Activated T-cell treated with anti-CD3 and anti-CD28 coated beads, Interleukin-2, amount 50 U/mL, for 48 hours (primary cell): ENCODE measurements around the gene ARF3.

Experiments used
- DNase-seq, 2 experiments: peaks; one replicate each; pipeline ENCODE4 v3.0.0-alpha.2; 2020

The ARF3 gene

DNA sequence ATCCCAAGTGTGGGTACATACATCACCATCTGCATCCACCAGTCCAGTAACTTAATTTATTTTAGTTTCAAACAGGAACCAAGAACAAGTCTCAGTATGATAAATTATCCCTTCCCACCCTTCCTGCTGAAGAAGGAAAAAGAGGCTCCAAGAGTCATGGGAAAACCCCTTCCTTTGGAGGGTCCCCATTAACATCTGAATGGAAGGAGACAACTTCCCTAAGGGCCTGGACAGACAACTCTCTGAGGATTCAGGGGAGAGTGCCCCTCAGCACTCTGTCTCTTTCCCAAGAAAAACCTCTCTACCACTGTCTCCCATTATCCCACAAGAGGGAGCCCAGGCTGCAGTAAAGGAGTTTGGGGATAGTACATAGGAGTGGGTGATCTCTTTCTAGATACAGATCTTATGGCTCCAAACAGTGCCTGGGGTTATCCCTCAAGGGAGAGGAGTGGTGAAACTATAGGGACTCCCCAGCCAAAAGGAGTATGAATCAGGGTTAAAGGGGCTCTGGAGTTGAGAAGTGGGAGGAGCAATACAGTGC lies 8.1 kb upstream of the ARF3 start:
- DNase-seq = no peak

DNA sequence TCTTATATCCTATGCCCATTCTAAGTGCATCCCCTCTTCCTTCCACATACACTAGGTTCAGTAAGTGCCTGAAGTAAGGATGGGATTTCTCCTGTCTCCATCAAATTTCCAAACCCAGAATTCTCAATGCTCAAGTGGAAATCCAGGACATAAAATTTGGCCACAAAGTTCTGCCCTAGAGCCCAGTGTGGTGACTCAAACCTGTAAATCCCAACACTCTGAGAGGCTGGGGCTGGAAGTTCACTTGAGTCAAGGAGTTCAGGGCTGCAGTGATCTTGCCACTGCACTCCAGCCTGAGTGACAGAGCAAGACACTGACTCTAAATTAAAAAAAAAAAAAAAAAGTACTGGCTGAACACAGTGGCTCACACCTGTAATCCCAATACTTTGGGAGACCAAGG lies 4.5 kb upstream of the ARF3 start:
- DNase-seq = no peak

DNA sequence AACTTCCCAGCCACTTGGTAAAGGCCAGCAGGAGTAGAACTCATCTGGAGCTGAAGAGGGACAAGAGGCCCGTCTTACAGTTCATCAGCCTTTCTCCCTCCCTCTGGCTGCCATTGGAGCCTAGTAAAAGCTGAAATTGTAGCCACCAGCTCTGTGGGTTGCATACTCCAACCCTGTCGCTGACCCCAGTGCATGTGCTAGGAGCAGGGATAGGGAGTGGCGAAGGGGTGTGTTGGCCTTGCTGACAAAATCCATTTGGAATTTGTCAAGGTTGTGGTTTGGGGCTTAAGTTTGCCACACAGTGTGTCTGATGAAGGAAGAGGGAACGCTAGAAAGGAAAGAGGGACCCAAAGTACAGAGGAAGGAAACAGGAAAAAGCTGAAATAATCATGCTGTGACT lies 4.0 kb upstream of the ARF3 start:
- no peak for DNase-seq

DNA sequence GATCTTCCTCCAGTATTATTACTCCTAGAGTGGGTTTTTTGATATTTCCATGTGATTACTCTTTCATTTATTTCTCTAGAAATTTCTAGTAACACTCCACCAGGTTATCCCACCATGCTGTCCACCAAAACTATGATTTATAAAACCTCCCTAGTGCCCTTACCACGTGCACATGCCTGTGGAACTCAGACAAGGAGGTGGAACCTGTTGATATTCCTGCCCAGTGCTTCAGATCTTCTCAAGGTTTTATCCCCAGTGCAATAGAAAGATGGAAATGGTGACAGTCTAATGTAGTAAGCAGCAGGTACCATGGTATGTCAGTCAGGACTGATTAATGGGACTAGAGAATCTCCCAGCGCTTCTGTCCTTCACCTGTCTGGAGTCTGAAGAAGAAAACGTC lies 3.5 kb upstream of the ARF3 start:
- no peak for DNase-seq

DNA sequence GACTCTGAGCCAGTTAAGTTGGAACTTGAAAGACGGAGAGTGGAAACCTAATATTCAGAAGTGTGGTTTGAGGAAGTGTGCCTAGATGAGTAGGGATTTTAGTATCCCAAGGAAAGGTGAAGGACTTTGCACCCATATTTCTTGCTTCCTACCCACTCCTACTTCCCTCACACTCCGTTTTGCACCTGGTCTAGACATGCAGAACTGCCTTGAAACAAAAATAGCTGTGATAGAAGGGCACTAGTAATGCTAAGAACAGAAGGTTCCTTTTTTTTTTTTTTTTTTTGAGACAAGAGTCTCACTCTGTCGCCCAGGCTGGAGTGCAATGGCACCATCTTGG lies 732 bp upstream of the ARF3 start:
- no peak for DNase-seq

DNA sequence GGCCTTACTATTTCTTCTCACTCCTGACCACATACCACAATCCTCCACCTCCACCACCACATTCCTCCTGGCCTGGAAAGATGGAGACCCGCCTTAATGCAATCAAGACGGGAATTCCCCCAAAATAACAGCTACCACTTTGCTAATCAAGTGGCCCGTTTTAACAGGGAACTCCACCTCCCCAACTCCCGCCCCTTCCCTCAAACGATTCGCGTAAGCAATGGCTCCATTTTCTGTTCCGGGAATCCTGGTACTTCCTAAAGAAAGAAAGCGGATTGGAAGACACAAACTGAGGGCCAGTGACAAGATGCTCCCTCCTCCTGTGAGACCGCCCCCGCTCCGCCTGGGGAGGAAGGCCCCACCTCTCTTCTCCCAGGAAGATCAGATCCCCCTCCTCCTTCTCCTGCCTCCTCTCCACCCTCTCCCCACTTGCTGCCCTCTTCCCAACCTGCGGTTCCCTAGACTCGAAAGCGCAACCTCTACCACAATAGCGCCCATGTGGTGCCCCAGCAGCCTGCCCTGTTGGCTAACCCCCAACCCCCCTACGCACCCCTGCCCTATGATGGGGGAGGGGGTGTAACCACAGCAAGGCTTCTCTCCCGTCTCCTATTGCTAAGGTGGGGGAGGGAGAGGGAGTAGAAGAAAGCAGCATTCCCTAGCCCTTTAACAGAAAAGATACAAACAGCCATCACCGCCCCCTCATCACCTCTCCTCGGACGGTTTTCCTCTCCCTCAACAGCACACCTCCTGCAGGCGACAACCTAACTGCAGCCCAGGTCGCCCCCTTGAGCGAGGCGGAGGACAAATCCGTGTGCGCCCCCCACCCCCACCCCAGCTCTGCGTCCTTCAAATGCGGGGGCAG lies 777 bp downstream of the ARF3 start:
- DNase-seq = peak in 1 of 2 experiments; percentile 48

DNA sequence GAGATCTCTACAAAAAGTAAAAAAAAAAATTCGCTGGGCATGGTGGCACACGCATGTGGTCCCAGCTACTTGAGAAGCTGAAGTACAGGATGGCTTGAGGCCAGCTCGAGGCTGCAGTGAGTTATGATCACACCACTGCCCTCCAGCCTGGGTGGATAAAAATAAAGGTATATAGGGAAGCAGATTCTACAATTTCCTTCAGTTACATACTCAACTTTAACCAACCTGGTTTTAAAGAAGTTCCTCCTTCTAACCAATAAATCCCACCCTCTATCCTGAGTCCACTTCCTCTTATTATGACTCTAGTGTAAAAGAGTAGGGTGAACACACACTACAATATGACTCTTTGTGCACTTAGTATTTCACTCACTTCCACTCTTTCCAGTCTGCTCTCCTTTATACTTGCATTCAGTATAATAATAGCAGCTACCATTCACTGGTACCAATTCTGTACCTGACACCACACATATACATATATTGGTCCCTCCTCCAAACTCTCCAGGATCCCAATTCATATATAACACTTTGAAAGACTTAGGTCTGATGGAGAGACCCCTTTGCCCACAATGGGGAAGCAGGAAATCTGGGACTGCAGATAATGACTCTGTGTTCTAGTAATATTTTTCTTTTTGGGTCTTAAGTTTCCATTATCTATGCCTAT lies 2.3 kb downstream of the ARF3 start:
- no peak for DNase-seq

DNA sequence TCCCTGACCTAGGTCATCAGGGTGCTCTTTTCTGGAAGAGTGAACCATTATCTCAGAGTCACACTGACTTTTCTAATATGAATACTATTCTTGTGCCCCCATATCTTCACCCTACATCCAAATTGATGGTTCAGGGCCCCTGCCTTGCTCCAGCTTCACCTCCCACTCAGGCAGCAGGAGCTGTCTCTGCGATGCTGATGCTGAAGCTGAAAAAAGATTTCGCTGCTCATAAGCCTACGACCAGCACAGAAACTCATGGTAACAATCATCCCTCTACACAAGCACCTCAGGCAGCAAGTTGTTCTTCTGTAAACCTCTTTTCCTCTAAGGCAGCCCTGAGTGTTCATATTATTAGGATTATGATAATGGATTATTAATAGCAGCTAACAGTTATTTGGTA lies 3.2 kb downstream of the ARF3 start:
- DNase-seq = no peak

DNA sequence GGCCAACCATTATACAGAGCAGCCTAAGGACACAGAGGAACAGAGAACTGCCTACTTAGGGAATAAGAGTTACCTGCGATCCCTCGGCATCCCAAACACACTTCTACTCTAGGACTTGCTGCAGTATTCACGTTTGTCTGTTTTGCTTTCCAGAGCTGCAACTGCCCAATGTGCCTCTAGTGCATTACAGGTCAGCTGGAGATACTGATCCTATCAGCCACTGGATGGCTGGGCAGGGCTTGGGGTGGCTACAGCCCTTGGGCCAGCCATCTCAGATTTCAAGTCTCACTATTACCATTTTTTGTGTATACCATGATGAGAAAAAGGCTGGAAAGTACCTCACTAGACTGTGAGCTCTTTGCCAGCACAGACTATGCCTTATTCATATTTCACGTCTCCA lies 4.6 kb downstream of the ARF3 start:
- DNase-seq = no peak

DNA sequence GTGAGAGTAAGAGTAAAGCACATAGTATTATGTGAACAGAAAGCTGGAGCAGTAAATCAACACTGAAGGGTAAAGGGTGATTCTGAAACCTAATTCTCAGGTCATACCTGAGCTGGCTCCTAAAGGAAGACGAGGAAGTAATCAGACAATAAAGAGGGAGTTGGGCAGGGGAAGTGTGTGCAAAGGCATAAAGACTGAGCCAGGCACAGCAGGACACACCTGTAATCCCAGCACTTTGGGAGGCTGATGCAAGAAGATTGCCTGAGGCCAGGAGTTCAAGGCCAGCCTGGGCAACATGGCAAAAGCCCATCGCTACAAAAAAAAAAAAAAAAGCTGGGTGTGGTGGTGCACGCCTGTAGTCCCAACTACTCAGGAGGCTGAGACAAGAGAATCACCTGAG lies 9.6 kb downstream of the ARF3 start:
- no peak for DNase-seq

DNA sequence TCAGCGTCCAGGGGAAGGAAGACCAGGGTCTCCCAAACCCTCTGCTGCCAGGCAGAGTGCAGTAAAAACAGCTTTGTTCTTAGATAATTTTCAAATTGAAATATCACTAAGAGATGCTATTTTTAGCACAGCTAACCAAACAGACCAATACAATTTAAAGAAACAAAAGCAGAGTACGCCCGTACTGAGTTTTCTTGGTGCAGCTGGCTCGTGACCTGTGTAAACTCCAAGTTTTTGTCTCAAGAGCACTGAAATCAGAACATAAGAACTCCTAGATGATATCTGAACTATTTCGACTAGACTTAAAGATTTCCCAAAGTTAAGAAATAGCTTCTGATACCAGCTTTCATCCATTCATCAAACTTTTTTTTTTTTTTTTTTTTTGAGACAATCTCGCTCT lies 10.3 kb downstream of the ARF3 start:
- DNase-seq = no peak

DNA sequence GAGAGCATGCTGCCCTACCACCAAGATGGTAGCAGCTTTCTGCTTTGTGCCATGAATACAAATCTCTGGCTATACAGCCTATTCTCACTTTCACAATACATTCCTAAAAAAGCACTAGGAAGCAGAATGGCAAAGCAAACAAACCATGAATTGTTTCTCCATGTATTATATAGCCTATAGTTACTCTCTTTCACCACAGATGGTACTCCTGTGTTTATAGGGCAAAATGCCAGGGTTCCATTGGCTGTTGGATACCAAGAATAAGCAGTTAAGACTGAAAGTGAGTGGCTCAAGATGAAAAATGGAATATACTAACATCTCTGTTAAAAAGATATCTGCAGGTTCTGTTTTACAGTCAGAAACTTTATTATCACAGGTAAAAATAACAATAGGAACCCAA lies 11.1 kb downstream of the ARF3 start:
- DNase-seq = no peak

DNA sequence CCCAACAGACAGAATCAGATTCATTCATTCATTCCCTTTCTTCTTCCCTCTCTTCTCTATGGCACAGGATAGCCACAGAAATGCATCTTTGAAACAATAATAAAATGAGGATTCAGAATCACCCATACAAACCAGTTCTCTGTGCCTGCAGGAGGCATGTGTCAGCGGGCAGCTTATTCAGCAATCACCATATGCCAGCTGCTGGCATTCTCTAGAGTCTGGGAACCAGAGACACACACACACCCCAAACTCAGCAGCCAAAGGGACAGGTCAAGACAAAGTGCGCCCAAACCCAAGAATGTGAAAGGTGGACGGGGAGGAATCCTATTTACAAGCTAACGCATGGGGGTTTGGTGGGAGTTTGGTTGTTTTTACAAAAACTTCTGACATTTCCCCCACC lies 14.1 kb downstream of the ARF3 start:
- DNase-seq = no peak

DNA sequence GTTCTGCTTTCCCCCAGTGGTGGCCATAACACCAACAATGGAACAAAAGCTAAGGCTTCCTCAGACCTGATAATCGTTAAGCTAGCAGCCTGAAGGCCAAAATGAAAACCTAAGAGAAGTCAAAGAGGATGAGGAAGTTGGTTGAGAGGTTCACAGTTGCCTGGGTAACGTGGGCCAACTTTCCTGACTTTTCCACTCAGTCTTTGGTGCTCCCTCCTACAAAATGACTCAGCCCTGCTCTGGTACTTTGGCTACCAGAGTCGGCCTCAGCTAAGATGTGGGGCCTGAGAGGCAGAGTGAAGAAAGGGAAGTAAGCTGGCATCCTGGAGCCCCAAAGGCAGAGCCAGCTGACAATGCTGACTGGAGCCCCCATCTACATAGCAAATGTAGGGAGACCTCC lies 17.1 kb downstream of the ARF3 start:
- DNase-seq = no peak

DNA sequence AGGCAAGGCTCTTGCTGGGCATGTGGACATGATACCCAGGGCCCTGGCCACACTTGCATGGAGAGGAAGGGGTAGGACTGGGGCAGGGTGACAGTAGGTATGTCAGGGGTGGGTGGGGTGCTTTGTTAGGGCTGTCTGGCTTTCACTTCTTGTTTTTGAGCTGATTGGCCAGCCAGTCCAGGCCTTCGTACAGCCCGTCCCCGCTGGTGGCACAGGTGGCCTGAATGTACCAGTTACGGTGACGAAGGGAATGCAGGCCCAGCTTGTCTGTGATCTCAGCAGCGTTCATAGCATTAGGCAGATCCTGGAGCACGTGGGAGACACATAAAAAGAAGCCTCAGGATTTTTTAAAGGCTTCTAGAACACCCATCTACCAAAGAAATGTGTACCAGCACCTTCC lies 18.5 kb downstream of the ARF3 start:
- no peak for DNase-seq

DNA sequence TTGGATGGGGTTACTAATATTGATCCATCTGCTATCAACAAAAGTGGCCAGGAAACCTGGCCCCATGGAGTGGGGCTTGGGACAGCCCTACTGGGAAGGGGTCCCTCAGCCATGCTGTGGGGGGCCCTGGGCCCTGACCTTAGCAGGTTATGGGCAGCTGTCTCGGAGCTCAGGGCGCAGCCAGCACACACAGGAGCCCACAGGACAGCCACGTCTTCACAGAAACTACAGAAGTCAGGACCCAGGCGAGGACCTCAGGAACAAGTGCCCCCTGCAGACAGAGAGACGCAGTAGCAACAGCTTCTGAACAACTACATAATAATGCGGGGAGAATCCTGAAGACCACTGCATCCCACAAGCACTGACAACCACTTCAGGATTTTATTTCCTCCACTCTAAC lies 20.1 kb downstream of the ARF3 start:
- DNase-seq = no peak

DNA sequence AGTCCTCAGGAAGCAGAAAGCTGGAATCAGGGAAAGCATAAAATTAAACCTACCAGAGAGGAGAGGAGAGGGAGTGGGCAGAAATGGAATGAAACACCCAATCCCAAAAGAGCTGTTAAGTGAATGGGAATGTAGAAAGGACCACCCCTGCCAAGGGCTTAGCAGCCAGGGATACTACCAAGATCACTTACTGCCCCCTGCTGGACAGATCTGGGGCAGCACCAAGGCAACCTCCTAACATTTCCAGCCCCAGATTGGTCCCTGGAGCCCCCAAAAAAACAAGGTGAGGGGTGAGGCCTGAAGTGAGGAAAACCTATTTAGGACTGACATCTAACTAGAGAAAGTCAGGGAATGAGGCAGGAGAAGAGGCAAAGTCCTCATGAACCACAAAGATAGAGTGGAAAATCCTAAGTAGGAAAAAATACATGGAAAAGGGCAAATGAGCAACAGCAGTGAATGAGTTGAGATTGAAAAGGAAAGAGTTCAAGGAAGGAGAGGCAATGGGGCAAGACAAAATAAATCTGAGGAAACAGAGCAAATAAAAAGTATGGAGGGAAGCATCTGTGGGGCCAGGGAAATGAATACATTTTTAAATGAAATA lies 20.8 kb downstream of the ARF3 start:
- peak; percentile 88 to 90 for DNase-seq

DNA sequence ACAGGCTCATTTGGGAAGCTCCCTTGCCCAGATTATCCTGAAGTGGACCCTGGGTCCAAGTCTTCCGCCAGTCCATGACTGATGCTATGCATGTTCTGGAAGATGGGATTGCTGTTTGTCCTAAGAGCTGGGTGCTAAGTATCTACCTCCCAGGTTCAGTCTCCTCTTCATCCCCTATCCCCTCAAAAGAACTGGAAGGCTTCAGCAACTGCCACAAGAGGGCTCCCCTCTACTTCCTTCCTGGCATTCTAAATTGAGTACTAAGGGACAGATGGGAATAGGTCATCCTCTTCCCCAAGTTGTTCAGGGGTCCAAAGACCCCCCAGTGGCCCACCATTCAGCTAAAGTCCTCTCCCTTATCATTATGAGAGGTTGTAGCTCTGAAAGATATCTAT lies 23.0 kb downstream of the ARF3 start:
- DNase-seq = no peak

DNA sequence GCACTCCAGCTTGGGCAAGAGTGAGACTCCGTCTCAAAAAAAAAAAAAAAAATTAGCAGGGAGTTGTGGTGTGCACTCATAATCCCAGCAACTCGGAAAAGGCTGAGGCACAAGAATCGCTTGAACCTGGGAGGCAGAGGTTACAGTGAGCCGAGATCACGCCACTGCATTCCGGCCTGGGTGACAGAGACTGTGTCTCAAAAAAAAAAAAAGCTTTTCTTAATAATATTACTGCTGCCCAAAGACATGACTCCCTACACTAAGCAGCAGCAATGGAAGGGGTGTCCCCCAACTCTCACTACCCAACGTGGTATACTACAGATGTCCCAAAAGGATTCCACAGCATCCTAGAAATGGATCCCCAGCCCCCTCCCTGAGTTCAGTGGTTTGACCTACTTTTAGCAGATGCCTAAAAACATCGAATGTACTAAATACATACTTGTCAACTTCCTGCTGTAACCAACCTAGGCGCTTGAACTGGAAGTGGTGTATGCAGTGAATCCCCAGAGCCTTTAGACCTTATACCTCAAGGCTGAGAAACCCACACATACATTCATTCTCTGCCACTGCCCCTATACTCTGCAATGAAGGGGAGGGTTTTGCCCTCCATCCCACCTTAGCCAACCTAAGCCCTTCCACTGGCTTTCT lies 23.5 kb downstream of the ARF3 start:
- no peak for DNase-seq

DNA sequence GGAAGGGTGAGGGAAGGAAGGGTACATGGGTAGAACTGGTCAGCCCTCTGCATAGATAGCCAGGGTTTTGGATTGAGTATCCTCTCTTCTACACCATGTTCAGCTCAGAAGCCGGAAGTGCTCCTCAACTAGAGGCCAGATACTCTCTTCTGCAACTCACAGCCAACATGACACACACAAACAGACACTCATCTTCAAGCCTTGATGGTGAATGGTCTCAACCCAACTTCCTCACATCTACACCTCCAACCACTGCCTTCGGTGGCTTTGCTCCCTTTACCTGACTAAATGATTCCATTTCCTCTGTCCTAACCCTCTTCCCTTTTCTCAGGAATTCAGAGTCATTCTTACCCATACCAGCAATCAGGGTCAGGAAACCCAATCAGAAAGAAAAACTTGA lies 24.4 kb downstream of the ARF3 start:
- DNase-seq = no peak

DNA sequence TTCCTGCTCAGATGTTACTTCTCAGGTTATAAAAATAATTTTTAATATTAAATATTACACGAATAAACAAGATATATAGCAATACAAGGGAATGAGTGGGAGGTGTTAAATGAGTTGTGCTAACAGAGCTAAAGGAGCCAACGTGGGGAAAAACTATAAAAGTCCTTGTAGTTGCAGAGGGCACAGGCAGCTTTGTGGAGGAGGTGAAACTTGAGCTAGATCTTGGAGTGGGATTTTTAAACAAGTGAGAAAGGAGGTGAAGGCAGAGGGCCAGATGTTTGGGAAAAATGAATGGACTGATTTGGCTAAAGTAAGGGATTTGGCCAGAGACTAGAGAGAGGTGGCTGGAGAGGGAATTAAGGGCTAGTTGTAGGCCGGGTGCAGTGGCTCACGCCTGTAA lies 26.8 kb downstream of the ARF3 start:
- DNase-seq = no peak

DNA sequence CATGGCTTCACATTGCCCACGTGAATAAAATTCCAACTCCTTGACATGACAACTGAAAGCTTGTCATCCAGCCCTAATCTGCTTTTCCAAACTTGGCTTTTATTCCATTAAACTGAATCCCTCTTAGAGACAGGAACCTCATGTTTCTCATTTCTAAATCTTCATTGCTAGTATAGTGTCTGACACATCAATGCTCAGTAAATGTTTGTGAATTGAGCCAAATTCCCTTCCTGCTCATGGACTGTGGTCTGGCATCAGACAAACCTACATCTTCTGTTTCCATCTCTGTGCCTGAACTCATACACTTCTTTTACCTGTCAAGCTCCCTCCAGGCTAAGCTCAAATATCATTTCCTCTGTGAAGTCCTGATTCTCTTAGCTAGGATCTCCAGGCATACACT lies 27.7 kb downstream of the ARF3 start:
- DNase-seq = no peak

DNA sequence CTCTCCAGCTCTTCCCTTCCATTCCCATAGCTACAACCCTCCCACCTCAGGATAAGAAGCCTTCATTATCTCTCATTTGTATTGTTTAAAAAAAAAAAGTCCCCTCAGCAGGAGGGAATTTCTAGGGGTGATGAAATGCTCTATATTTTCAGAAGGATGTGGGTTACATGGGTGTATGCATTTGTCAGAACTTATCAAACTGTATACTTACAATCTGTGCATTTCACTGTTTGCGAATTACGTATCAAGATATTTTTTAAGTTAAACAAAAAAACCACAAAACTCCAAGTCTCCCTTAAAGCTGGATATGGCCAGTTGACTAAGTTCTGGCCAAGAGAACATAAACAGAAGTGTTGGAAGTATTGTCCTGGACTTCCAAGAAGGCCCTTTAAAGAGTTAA lies 30.0 kb downstream of the ARF3 start:
- DNase-seq = no peak
